ENCODE measurements around the gene PPARD. TPM values are rescaled to one million over a fixed set of nuclear protein-coding genes. Genes with fewer than 3 reads are reported as not detected.

PPARD gene
- total and polyA plus RNA-seq, 4 experiments from 2014 or later, result 2.6 to 38.7 (median 24.0) TPM

DNA sequence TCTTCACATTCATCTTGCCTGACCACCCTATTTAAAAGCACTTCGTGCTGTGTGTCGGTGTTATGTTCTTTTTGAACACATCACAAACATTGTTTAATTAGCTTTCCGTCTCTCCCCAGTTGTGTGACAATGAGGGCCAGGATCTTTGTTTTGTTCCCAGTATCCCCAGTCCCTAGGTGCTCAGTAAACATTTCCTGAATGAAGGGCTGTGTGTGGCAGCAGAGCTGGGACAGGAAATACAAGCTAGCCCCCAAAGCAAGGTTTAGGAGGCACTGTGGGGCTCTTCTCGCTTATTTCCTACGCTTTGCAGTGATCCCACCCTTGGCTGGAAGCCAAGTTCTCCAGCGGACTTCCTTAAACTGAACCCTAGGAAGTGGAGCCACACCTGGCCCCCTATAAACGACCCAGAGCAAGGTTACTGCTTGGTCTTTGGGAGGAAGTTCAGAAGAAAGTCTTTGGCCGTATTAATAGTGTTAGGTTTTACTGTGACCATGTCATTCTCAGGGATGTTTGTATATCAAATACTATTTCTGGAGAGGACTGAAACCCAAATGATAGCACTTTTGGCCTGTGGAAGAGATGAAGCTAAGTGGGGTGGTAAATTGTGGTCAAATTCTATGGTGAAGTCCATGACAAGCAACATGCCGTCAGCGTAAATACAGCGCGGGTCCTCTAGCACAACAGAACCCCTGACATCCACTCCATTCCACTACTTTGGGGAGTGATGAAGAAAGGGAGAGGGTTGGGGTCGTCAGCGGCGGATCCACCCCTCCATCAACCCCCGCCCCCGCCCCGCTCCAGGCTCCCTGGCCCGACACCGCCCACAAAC lies 109.2 kb downstream of the PPARD start:
- DNase-seq, result no peak
- peak overlapping the region; percentile 54 to 94 (median 89) for H3K27ac Mint-ChIP-seq
- Histone ChIP-seq H3K36me3 (ENCODE audit: insufficient read depth, low read length) (no peaks in the 10 kb centered on the region), H3K27me3 (ENCODE audit: insufficient read depth, low read length) (no peaks in the 10 kb centered on the region), H3K4me3 (ENCODE audit: low read length in 2 of 2) (peak overlapping the region in 1 of 2 donors; percentile 66), H3K9me3 (ENCODE audit: control insufficient read depth in 1 of 2, low read length in 2 of 2) (no peaks in the 10 kb centered on the region), H3K4me1 (ENCODE audit: insufficient read depth, low read length) (peaks cover 40% of the 10 kb centered on the region), H3K27ac (ENCODE audit: low read depth, low read length) (peak overlapping the region; percentile 59)
- intact Hi-C loops (cut with micrococcal nuclease), result loop anchor here (1.0 to 5.0 kb wide), 2 partner anchors 17 to 286 kb away; partner anchors contain the start of genes ARMC12 and RPL10A
- no peaks in the 10 kb centered on the region for H3K9me3 Mint-ChIP-seq
- peak overlapping the region; percentile 82 to 91 (median 87) for H3K4me3 Mint-ChIP-seq
- no peaks in the 10 kb centered on the region for H3K27me3 Mint-ChIP-seq
- ChIA-PET POLR2A (ENCODE audit: partially characterized antibody) (interaction anchor here (0.9 to 7.5 kb wide), 11 partner anchors 17 to 285 kb away, joined by 3 to 107 read pairs (median 7); partner anchors contain the start of genes ARMC12, DEF6, PPARD and RPL10A), CTCF (ENCODE audit: partially characterized antibody) (interaction anchor here (0.8 to 11.9 kb wide), 17 partner anchors 11 to 276 kb away, joined by 3 to 243 read pairs (median 4); partner anchors contain the start of genes DEF6, PPARD and RPL10A)
- H3K4me1 Mint-ChIP-seq, result peaks cover 29 to 53% (median 39%) of the 10 kb centered on the region in 4 donors
- peaks cover 10 to 12% of the 10 kb centered on the region in 2 donors for H3K36me3 Mint-ChIP-seq

DNA sequence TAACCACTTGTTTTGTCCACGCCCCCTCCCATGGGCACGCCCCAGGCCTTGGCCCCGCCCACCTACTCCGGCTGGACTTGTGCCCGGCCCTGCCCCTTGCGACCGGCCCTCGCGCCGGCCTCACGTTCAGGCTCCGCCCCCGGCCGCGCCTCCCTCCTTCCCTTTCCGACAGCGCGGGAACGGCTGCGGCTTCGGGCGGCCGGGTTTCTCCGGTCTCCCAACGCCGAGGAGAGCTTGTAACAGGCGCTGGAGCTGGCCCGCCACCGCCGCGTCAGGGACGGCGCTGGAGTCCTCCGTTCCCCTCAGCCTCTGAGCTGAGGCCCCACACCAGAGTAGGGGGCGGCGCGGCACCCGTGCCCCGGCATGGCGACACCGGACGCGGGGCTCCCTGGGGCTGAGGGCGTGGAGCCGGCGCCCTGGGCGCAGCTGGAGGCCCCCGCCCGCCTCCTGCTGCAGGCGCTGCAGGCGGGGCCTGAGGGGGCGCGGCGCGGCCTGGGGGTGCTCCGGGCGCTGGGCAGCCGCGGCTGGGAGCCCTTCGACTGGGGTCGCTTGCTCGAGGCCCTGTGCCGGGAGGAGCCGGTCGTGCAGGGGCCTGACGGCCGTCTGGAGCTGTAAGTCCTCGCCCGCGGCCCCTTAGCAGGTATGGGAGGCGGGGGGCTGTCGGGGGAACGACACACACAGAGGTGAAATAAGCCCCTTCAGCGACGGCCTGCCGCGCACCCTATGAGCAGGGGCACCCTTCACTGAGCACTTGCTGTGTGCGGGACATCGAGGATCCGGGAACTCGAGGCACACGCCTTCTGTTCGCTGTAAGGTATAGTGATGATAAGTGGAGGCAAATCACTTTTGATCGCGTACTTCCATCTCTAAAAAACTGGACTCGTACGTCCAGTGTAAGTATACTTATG lies 110.1 kb downstream of the PPARD start, which contains the start of gene FANCE:
Gene FANCE, plus strand, starts transcription at position 156 of the 908 bp plus-strand sequence. Its CDS starts 208 bp downstream, at position 364.
- H3K4me1 Mint-ChIP-seq, result peaks cover 29 to 53% (median 39%) of the 10 kb centered on the region in 4 donors
- H3K4me3 ChIP-seq (ENCODE audit: low read length in 2 of 2), result peak within 1 kb of the TSS; percentile 0 to 66
- peak; percentile 77 to 90 (median 81) for DNase-seq
- H3K36me3 Mint-ChIP-seq, result peaks cover 10 to 14% of the 10 kb centered on the region in 2 donors
- H3K4me1 ChIP-seq (ENCODE audit: insufficient read depth, low read length), result peaks cover 40% of the 10 kb centered on the region
- no peaks in the 10 kb centered on the region for H3K27me3 Mint-ChIP-seq
- no peaks in the 10 kb centered on the region for H3K27me3 ChIP-seq (ENCODE audit: insufficient read depth, low read length)
- no peaks in the 10 kb centered on the region for H3K36me3 ChIP-seq (ENCODE audit: insufficient read depth, low read length)
- ChIA-PET POLR2A (ENCODE audit: partially characterized antibody) (interaction anchor here (0.7 to 7.5 kb wide), 9 partner anchors 16 to 284 kb away, joined by 3 to 107 read pairs (median 7); partner anchors contain the start of genes ARMC12, DEF6, PPARD and RPL10A), CTCF (ENCODE audit: partially characterized antibody) (interaction anchor here (0.9 to 11.9 kb wide), 11 partner anchors 11 to 275 kb away, joined by 3 to 243 read pairs (median 7); partner anchors contain the start of genes DEF6, PPARD and RPL10A)
- no peaks in the 10 kb centered on the region for H3K9me3 Mint-ChIP-seq
- H3K9me3 ChIP-seq (ENCODE audit: control insufficient read depth in 1 of 2, low read length in 2 of 2), result no peaks in the 10 kb centered on the region
- peak within 1 kb of the TSS; percentile 84 to 91 (median 87) for H3K4me3 Mint-ChIP-seq
- intact Hi-C loops (cut with micrococcal nuclease), result loop anchor here (1.0 to 5.0 kb wide), 2 partner anchors 16 to 285 kb away; partner anchors contain the start of genes ARMC12 and RPL10A
- peak within 1 kb of the TSS; percentile 59 for H3K27ac ChIP-seq (ENCODE audit: low read depth, low read length)
- peak within 1 kb of the TSS; percentile 54 to 94 (median 89) for H3K27ac Mint-ChIP-seq

DNA sequence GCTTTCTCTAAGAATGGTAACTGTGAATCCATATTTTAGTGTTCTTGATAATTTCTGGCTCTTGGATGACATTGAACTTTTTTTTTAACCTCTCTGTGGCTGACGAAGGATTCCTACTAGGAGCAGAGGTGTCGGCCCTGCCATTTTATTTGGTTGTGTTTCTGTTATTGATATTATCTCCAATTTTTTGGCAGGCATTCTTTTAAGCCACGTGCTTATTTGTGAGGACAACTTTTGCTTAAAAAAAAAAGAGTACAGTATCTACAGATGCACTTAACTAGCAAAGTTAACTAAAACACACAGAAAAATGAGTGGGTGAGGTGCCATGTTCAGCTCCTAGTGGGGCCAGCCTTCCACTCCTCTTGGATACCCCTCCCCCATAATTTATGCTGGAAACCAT lies 110.9 kb downstream of the PPARD start:
- H3K27ac Mint-ChIP-seq, result peak overlapping the region in 5 of 7 donors; percentile 4 to 83 (median 66)
- H3K36me3 ChIP-seq (ENCODE audit: insufficient read depth, low read length), result peaks cover 6% of the 10 kb centered on the region
- H3K4me1 Mint-ChIP-seq, result peaks cover 29 to 53% (median 39%) of the 10 kb centered on the region in 4 donors
- no peaks in the 10 kb centered on the region for H3K9me3 ChIP-seq (ENCODE audit: control insufficient read depth in 1 of 2, low read length in 2 of 2)
- peak overlapping the region; percentile 59 for H3K27ac ChIP-seq (ENCODE audit: low read depth, low read length)
- no peaks in the 10 kb centered on the region for H3K27me3 Mint-ChIP-seq
- intact Hi-C loops (cut with micrococcal nuclease), result loop anchor here (5.0 kb wide), 1 partner anchor 284 kb away; the partner anchor contains the start of gene ARMC12
- H3K4me1 ChIP-seq (ENCODE audit: insufficient read depth, low read length), result peaks cover 40% of the 10 kb centered on the region
- ChIA-PET POLR2A (ENCODE audit: partially characterized antibody) (interaction anchor here (0.7 to 7.5 kb wide), 6 partner anchors 15 to 143 kb away, joined by 3 to 107 read pairs (median 7); partner anchors contain the start of genes PPARD, RPL10A and TEAD3), CTCF (ENCODE audit: partially characterized antibody) (interaction anchor here (0.8 to 11.9 kb wide), 8 partner anchors 14 to 157 kb away, joined by 3 to 243 read pairs (median 6); partner anchors contain the start of genes DEF6, PPARD and RPL10A)
- H3K4me3 ChIP-seq (ENCODE audit: low read length in 2 of 2), result peak overlapping the region in 1 of 2 donors; percentile 66
- H3K27me3 ChIP-seq (ENCODE audit: insufficient read depth, low read length), result no peaks in the 10 kb centered on the region
- no peak for DNase-seq
- H3K4me3 Mint-ChIP-seq, result peak overlapping the region; percentile 81 to 91 (median 86)
- no peaks in the 10 kb centered on the region for H3K9me3 Mint-ChIP-seq
- H3K36me3 Mint-ChIP-seq, result peaks cover 15 to 19% of the 10 kb centered on the region in 2 donors

DNA sequence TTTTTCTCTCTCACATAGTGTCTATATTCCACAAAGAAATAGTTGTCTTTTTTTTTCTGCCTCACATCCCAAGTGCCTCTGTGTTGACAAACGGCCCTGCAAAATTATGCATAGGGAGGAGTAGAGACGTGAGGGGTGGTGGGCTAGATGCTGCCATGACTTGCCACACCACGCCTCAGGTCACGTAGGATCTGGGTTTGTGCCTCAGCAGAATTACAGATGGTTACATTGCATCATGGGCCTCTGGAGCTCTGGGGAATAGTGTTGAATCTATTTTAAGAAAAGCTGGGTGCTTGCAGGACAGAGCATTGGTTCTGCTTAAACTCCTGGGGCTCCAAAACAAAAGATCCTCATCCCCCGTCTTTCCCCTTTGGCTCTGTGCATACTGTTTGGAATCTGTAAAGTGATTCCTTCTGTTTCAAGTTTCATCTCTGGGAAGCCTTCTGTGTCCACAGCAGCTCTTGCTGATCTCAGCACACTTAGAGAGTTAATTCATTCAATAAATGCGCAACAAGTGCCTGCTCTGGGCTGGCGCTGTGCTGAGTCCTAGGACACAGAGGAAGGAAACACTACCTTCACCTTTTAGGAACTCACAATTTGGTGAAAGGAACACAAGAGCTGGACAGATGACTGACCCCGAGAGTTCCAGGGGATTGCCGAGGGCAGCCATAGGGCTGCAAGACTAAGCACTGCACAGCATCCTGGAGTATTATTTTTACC lies 112.2 kb downstream of the PPARD start:
- H3K36me3 ChIP-seq (ENCODE audit: insufficient read depth, low read length), result peaks cover 12% of the 10 kb centered on the region
- POLR2A ChIA-PET (ENCODE audit: partially characterized antibody), result interaction anchor here (1.3 to 7.5 kb wide), 3 partner anchors 14 to 112 kb away, joined by 3 to 107 read pairs (median 58); partner anchors contain the start of genes PPARD and RPL10A
- no peak for DNase-seq
- peaks cover 24 to 26% of the 10 kb centered on the region in 2 donors for H3K36me3 Mint-ChIP-seq
- peak overlapping the region in 3 of 7 donors; percentile 30 to 77 (median 52) for H3K27ac Mint-ChIP-seq
- peaks cover 33% of the 10 kb centered on the region for H3K4me1 ChIP-seq (ENCODE audit: insufficient read depth, low read length)
- no peaks in the 10 kb centered on the region for H3K9me3 ChIP-seq (ENCODE audit: control insufficient read depth in 1 of 2, low read length in 2 of 2)
- no peaks in the 10 kb centered on the region for H3K27me3 Mint-ChIP-seq
- peak overlapping the region in 6 of 8 donors; percentile 14 to 91 (median 42) for H3K4me3 Mint-ChIP-seq
- peaks cover 28 to 49% (median 39%) of the 10 kb centered on the region in 4 donors for H3K4me1 Mint-ChIP-seq
- no peak overlapping the region for H3K27ac ChIP-seq (ENCODE audit: low read depth, low read length)
- intact Hi-C loops (cut with micrococcal nuclease), result loop anchor here (5.0 kb wide), 1 partner anchor 283 kb away; the partner anchor contains the start of gene ARMC12
- no peak overlapping the region for H3K4me3 ChIP-seq (ENCODE audit: low read length in 2 of 2)
- no peaks in the 10 kb centered on the region for H3K9me3 Mint-ChIP-seq
- H3K27me3 ChIP-seq (ENCODE audit: insufficient read depth, low read length), result no peaks in the 10 kb centered on the region
- CTCF ChIA-PET (ENCODE audit: partially characterized antibody), result interaction anchor here (0.6 to 9.7 kb wide), 6 partner anchors 12 to 158 kb away, joined by 3 to 158 read pairs (median 6); partner anchors contain the start of genes DEF6, PPARD and RPL10A

DNA sequence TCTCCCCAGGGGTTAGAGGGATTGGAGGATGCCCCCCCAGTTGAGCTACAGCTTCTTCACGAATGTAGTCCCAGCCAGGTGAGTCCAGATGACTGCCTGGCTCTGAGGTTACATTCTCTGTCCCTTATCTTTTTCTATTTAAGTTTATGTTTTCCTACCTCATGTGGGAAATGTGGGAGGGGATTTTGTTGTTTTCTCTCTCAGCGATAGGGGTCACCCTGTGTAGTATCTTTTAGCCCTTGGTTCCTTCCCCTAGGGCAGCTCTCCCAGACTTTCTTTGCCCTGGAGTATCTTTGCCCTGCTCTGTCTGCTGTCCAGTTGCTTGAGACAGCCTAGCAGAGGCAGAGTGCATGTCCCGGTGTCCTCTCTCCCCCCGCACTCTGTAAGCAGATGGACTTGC lies 115.5 kb downstream of the PPARD start:
- no peak for DNase-seq
- Mint-ChIP-seq H3K27me3 (no peaks in the 10 kb centered on the region), H3K36me3 (peaks cover 34 to 37% of the 10 kb centered on the region in 2 donors), H3K4me3 (peak overlapping the region in 1 of 8 donors; percentile 40), H3K4me1 (peaks cover 16 to 29% (median 21%) of the 10 kb centered on the region in 4 donors), H3K9me3 (no peaks in the 10 kb centered on the region), H3K27ac (peak overlapping the region in 2 of 7 donors; percentile 46 to 60)
- CTCF ChIA-PET (ENCODE audit: partially characterized antibody), result interaction anchor here (0.8 to 2.5 kb wide), 5 partner anchors 8 to 116 kb away, joined by 3 to 8 read pairs (median 4); no protein-coding TSS in a partner anchor
- Histone ChIP-seq H3K27ac (ENCODE audit: low read depth, low read length) (no peak overlapping the region), H3K9me3 (ENCODE audit: control insufficient read depth in 1 of 2, low read length in 2 of 2) (no peaks in the 10 kb centered on the region), H3K27me3 (ENCODE audit: insufficient read depth, low read length) (no peaks in the 10 kb centered on the region), H3K4me3 (ENCODE audit: low read length in 2 of 2) (no peak overlapping the region), H3K36me3 (ENCODE audit: insufficient read depth, low read length) (peaks cover 14% of the 10 kb centered on the region), H3K4me1 (ENCODE audit: insufficient read depth, low read length) (peaks cover 19% of the 10 kb centered on the region)
- POLR2A ChIA-PET (ENCODE audit: partially characterized antibody), result interaction anchor here (0.6 to 1.7 kb wide), 2 partner anchors 10 to 101 kb away, joined by 4 to 8 read pairs; partner anchors contain the start of gene RPL10A
- intact Hi-C loops (cut with micrococcal nuclease), result no loop called here
